Small intestine (tissue), 7 donors: Measurements from ENCODE around the gene SFT2D1. TPM values are rescaled to one million over a fixed set of nuclear protein-coding genes. Genes with fewer than 3 reads are reported as not detected.
A peak's percentile ranks its signal among the peaks of the same experiment; 100 is the strongest.

ENCODE experiments used
- DNase-seq, 2 donors: peaks; one replicate each; pipeline versions ENCODE4 v3.0.0 to v3.0.0-alpha.2; 2013
- FAIRE-seq: peaks from 2 replicates; lab custom pipeline; 2012; peaks lifted over from hg19 to GRCh38; lab: Jason Lieb, UNC
- H3K27ac ChIP-seq, 3 donors: one replicate each; pipeline ENCODE4 v1.5.1; 2013; ENCODE audit warnings: low read length in 2 of 3, mild to moderate bottlenecking in 2 of 3, control low read depth in 1 of 3, inconsistent platforms in 1 of 3, low read depth in 1 of 3, moderate library complexity in 1 of 3
- H3K27me3 ChIP-seq, 3 donors: one replicate each; pipeline ENCODE4 v1.6.1; 2013; ENCODE audit warnings: low read length in 3 of 3, inconsistent platforms in 1 of 3; ENCODE audit not compliant: control insufficient read depth in 3 of 3, insufficient read depth in 3 of 3
- H3K36me3 ChIP-seq, 3 donors: one replicate each; pipeline ENCODE4 v1.6.1; 2013; ENCODE audit warnings: low read length in 3 of 3, inconsistent platforms in 1 of 3, low read depth in 1 of 3, mild to moderate bottlenecking in 1 of 3, moderate library complexity in 1 of 3; ENCODE audit not compliant: control insufficient read depth in 3 of 3, insufficient read depth in 2 of 3
- H3K4me1 ChIP-seq, 3 donors: one replicate each; pipeline ENCODE4 v1.6.1; 2013; ENCODE audit warnings: low read length in 2 of 3, inconsistent platforms in 1 of 3, low read depth in 1 of 3, mild to moderate bottlenecking in 1 of 3, moderate library complexity in 1 of 3; ENCODE audit not compliant: control insufficient read depth in 3 of 3, insufficient read depth in 2 of 3
- H3K4me3 ChIP-seq, 3 donors: one replicate each; pipeline ENCODE4 v1.5.1; 2013; ENCODE audit warnings: low read length in 3 of 3, control low read depth in 1 of 3, inconsistent platforms in 1 of 3, low read depth in 1 of 3, mild to moderate bottlenecking in 1 of 3, moderate library complexity in 1 of 3
- H3K9me3 ChIP-seq, 2 donors: one replicate each; pipeline ENCODE4 v1.6.1; 2013; ENCODE audit warnings: low read depth in 1 of 2, low read length in 1 of 2; ENCODE audit not compliant: control insufficient read depth in 2 of 2, insufficient read depth in 1 of 2
- WGBS, 3 donors: extraction: QIAGEN DNeasy Blood & Tissue Kit; methylation state at CpG; one replicate each; pipeline ENCODE4 v1.1.7; 2013; 5-methylcytosine and 5-hydroxymethylcytosine counted together
- polyA plus RNA-seq, 4 donors: library from polyadenylated mRNA; stranded (reverse) in 3 of 4; unstranded in 1 of 4; fragments of 200-250 nt in 3 of 4; fragments of 120-200 nt in 1 of 4; gene quantifications; one replicate each; pipeline versions ENCODE4 v1.2.1 to v1.2.3, GENCODE V29; 2013
- donor health status: healthy with polysubstance abuse.
- donor health status: control.
- donor health status: control.
- donor health status: Bipolar disorder and iron deficiency.
- donor health status: healthy.

The SFT2D1 gene
- polyA plus RNA-seq, 4 donors: 32.4 to 113 (median 64.2) TPM

DNA sequence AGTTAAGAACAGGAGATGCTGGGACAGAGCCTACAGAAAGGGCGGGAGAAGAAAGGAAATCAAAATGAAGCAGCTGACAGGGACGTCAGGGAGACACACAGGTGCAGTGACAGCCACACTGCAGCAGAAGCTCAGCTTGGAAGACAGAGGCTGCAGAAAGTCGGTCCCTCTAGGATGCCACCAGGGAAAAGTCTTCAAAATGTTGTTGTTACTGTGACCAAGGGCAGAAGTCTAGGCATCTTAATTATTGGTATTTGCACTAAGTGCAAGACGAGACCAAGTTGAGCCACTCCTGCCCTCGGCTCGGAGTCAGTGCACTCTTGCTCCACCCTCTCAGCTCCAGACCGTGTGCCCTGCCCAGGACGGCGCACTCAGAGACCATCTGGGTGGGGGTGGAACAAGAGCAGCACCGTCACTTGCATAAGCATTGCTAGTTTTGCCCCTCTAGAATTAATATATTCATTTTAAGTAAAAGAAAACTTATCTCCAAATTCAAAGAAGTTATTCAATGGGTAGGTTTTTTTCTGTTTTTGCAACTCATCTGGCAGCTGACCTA is 36.7 kb downstream of the SFT2D1 start:
- no peaks in the 10 kb centered on the region for H3K36me3 ChIP-seq
- no peaks in the 10 kb centered on the region for H3K9me3 ChIP-seq
- no peak overlapping the region for H3K4me3 ChIP-seq
- H3K27me3 ChIP-seq: peaks cover 2 to 31% (median 4%) of the 10 kb centered on the region in 3 donors
- H3K27ac ChIP-seq: no peak overlapping the region
- FAIRE-seq (no peak), DNase-seq (peak; percentile 15 to 38)
- WGBS, 3 donors: 35 to 55% (median 52%) methylated on average over 10 of the region's 10 CpGs
- H3K4me1 ChIP-seq: peaks cover 4 to 18% (median 4%) of the 10 kb centered on the region in 3 donors

DNA sequence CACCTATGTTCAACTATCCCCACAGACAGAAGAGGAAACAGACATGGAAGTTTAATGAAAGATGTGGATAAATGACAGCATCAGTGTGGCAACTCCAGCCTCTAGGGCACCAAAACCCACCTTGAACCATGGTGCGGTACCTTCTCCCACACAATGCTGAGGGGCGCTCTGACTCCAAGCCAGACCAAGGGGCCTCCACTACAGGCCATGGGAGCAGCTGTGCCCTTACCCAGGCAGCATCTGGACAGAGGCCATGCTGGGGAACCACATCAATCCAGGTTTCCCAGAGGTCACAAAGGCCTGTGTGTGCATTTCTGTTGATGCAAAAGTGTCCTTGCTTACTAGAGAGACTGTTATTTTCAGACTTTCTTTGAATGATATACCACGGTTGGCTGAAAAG is 38.2 kb downstream of the SFT2D1 start:
- no peak for DNase-seq
- FAIRE-seq: no peak
- no peak overlapping the region for H3K4me3 ChIP-seq
- no peaks in the 10 kb centered on the region for H3K9me3 ChIP-seq
- H3K4me1 ChIP-seq: peaks cover 4 to 14% (median 4%) of the 10 kb centered on the region in 3 donors
- WGBS, 3 donors: 86 to 95% (median 88%) methylated on average over 3 of the region's 3 CpGs
- H3K36me3 ChIP-seq: no peaks in the 10 kb centered on the region
- peaks cover 2 to 21% (median 4%) of the 10 kb centered on the region in 3 donors for H3K27me3 ChIP-seq
- no peak overlapping the region for H3K27ac ChIP-seq

DNA sequence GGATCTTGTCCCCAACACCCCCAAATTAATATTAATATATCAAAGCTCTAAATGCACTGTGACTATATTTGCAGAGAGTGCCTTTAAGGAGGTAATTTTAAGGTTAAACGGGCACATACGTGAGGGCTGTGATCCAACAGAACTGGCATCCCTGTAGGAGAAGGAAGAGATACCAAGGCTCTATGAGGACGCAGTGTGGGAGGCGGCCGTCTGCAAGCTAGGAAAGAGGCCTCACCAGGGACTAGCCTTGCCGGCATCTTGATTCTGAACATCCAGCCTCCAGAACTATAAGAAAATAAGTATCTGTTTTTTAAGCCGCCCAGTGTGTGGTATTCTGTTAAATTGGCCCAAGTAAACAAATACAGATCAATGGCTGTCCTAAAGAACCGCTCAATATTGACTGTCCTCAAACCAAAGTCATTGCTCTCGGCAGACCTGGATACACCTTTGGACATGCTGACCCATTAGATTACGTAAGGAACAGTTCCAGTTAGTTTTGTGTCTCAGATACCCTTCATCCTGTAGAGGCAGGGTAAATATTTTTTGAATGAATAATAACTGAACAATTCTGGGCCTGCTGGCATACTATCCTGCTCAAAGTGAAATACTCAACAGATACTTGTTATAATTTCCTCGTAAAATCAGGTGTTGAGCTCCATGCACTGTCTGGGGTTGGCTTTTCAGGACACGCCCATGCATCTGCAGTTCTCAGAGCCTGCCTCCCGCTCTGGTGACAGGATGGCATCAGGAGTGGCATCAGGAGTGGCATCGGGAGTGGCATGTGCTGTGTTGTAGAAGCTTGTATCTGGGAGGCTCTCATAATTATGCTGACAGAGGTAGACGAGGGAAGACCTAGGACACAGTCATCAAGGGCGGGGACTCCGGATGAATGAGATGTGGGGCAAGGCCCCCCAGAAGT is 40.5 kb downstream of the SFT2D1 start:
- H3K4me3 ChIP-seq: no peak overlapping the region
- peaks cover 2 to 14% (median 4%) of the 10 kb centered on the region in 3 donors for H3K27me3 ChIP-seq
- H3K27ac ChIP-seq: no peak overlapping the region
- FAIRE-seq (no peak), DNase-seq (no peak)
- H3K4me1 ChIP-seq: peaks cover under 1 to 12% (median 3%) of the 10 kb centered on the region in 3 donors
- 88 to 92% (median 90%) methylated on average over 17 of the region's 17 CpGs for WGBS, 3 donors
- no peaks in the 10 kb centered on the region for H3K36me3 ChIP-seq
- peaks cover 0 to 10% of the 10 kb centered on the region in 2 donors for H3K9me3 ChIP-seq

DNA sequence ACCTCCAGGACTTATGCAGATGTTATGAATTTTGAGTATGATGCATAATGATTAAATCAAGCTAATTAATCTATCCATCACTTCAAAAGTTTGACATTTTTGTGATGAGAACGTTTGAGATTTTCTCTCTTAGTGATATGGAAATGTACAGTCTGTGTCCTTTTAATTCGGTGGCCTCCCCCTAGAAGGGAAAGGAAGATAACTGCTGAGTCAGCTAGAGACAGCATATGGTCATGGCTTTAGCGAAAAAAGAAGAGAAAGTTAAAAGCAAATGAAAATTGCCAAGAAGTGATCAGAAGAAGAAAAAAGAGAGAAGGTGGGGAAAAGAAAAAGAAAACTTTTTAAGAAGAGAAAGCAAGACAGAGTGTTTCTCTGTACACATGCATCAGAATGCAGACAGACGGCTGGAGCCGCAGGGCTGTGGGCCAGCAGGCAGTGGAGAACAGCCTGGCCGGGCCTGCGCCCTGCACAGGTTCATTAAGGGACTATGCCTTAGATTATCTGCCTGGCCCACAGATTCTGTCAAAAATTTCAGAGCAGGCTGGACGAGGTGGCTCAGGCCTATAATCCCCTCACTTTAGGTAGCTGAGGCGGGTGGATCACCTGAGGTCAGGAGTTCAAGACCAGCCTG is 41.9 kb downstream of the SFT2D1 start:
- WGBS, 3 donors: 84 to 86% (median 84%) methylated on average over 9 of the region's 9 CpGs
- Histone ChIP-seq H3K27me3 (peaks cover 0 to 5% (median 4%) of the 10 kb centered on the region in 3 donors), H3K36me3 (no peaks in the 10 kb centered on the region), H3K4me3 (no peak overlapping the region), H3K27ac (no peak overlapping the region), H3K4me1 (peaks cover 0 to 2% (median 0%) of the 10 kb centered on the region in 3 donors), H3K9me3 (peaks cover 0 to 23% of the 10 kb centered on the region in 2 donors)
- no peak for FAIRE-seq
- no peak for DNase-seq

DNA sequence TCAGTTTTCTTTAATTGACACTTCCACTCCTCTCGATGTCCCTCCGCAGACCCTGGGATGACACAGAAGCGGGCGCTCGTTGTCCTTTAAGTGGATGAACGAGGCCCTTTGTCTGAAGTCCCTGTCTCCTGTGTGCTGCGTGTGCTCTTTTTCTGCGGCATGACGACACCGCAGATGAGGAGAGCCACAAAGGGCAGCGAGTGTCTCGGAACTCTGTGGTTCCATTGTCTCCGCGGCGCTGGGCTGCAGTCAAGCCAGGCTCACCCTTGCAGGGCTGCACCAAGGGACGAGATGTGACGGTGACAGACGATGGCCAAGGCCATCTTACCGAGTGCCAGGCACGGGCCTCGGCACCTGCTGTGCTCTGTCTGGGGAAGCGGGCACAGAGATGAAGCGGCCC is 44.7 kb downstream of the SFT2D1 start:
- FAIRE-seq: no peak

DNA sequence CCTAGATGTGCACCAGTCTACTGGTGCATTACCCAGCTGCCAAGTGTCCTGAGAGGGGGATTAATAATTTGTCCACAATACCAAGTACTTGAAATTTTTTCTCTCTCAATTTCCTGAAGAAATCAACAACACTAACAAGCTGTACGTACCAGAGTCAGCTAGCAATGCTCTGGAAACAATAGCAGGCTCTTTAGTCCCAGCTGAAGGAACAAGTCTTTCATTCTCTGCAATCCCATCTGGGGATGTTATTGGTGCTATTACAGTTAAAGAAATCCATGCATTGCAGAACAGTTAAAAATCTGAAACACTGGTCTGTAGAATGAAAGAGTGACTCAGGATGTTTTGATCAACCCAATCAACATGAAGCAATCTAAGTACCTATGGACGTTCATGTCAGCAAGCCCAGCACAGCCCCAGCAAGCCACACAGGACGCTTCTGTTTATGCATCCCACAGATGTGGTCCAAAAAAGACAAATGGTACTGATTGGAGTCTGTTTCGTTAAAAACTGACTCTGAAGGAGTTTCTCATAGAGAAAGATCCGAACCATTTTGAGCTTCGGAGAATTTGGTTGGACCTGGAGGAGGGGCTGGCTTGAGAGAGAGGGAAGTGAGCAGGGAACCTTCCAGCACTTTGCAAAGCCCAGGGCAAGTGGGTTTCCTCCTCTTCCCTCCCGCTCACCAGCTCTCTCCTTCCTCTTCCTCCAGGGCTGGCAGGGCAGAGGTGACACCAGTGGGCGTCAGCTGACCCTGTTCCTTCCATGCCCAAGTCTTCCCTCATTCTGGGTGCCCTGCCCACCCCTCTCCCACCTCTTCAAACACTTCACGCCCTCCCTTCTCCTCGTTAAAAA is 46.1 kb downstream of the SFT2D1 start:
- H3K27ac ChIP-seq: no peak overlapping the region
- no peaks in the 10 kb centered on the region for H3K36me3 ChIP-seq
- H3K4me1 ChIP-seq: peaks cover 0 to 11% (median 0%) of the 10 kb centered on the region in 3 donors
- no peak for FAIRE-seq
- H3K4me3 ChIP-seq: no peak overlapping the region
- peaks cover 0 to 23% of the 10 kb centered on the region in 2 donors for H3K9me3 ChIP-seq
- DNase-seq: no peak
- peaks cover 0 to 7% (median 0%) of the 10 kb centered on the region in 3 donors for H3K27me3 ChIP-seq
- WGBS, 3 donors: 76 to 92% (median 79%) methylated on average over 10 of the region's 10 CpGs

More for the DNA sequence above, 44.7 kb downstream of the SFT2D1 start:
- peaks cover 0 to 11% (median 0%) of the 10 kb centered on the region in 3 donors for H3K4me1 ChIP-seq
- H3K27ac ChIP-seq: no peak overlapping the region
- H3K9me3 ChIP-seq: peaks cover 0 to 23% of the 10 kb centered on the region in 2 donors
- H3K27me3 ChIP-seq: peaks cover 0 to 4% (median under 1%) of the 10 kb centered on the region in 3 donors
- no peaks in the 10 kb centered on the region for H3K36me3 ChIP-seq
- no peak overlapping the region for H3K4me3 ChIP-seq
- DNase-seq: no peak
- WGBS, 3 donors: 93 to 97% (median 96%) methylated on average over 23 of the region's 23 CpGs

DNA sequence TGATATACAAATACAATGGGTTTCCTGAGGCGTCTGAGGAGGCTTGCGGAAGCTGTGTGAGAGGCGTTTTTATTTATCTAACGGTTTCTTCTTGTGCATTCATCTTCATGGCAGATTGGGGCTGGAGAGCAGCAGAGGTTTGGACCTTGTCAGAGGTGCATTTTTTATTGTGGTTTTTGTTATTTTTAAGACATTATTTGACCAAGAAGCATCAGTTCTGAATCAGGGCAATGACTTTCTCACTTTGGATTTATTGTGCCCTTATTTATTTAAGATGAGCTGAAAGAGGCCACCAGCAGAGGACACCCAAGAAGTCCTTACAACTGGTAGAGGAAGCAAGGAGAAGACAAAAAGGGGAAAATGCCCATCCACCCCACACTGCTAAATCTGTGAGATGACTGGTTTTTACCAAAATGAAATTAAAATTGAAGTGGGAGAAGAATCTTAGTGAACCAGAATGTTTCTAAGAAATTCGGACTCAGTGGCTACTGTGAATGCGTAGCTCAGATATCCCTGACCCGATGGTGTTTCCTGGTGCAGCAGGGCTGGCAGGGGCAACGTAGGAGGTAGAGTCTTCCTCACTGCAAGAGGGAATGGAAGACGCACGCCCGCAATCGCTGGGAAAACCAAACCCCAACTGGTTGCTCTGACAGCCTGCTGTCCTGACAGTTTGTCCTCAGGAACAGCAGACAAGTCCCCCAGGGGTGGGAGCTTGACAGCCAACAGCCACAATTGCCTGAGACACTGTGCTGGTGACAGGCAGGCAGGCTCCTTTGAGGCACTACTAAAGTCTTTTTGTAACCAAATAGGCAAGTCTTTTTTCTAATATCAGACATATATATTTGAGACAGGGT is 48.4 kb downstream of the SFT2D1 start:
- H3K4me1 ChIP-seq: peaks cover 0 to 11% (median 0%) of the 10 kb centered on the region in 3 donors
- H3K4me3 ChIP-seq: no peak overlapping the region
- no peaks in the 10 kb centered on the region for H3K36me3 ChIP-seq
- DNase-seq: no peak
- WGBS, 3 donors: 53 to 78% (median 76%) methylated on average over 12 of the region's 12 CpGs
- H3K27me3 ChIP-seq: peaks cover 0 to 7% (median 0%) of the 10 kb centered on the region in 3 donors
- H3K27ac ChIP-seq: peak overlapping the region in 1 of 3 donors; percentile 25
- no peak for FAIRE-seq
- H3K9me3 ChIP-seq: peaks cover 0 to 23% of the 10 kb centered on the region in 2 donors
